IPS-NIHi7 (cell line): Measurements from ENCODE around the gene FBXW11.

Experiments
- DNase-seq: peaks from one replicate; pipeline ENCODE4 v3.0.0; 2012; ENCODE audit warnings: mixed read lengths; ENCODE audit errors: extremely low spot score

FBXW11 gene

GRCh38 chr5:171868236-171868635 lies 138.2 kb downstream of the FBXW11 start:
- DNase-seq: no peak

- DNase-seq: no peak
These were observed 138.7 kb downstream of the FBXW11 start for GRCh38 chr5:171867786-171868185.

GRCh38 chr5:171865471-171865870 lies 141.0 kb downstream of the FBXW11 start:
- no peak for DNase-seq

GRCh38 chr5:171863935-171864334 lies 142.5 kb downstream of the FBXW11 start:
- no peak for DNase-seq

DNA sequence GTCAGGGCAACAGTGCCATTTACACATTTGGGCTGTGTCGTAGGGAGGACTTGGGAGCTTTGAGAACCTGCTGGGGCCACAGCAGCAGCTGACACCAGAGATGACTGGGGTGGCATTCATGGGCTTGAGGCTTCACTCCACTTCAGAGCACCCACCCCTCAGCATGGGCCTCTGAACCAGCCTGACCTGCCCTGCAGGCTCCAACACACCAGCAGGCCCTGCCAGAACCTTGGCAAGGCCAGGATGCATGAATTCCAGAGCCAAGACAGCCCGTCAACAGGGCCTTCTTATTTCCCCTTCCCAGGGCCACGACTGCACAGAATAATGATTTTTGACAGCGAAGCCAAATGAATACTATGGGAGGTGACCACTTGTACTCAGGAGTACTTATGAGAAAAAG lies 143.8 kb downstream of the FBXW11 start:
- no peak for DNase-seq

- DNase-seq: no peak
These were observed 145.1 kb downstream of the FBXW11 start for GRCh38 chr5:171861381-171861780.

- peak; percentile 82 for DNase-seq
These were observed 148.1 kb downstream of the FBXW11 start for GRCh38 chr5:171858303-171858702.

DNA sequence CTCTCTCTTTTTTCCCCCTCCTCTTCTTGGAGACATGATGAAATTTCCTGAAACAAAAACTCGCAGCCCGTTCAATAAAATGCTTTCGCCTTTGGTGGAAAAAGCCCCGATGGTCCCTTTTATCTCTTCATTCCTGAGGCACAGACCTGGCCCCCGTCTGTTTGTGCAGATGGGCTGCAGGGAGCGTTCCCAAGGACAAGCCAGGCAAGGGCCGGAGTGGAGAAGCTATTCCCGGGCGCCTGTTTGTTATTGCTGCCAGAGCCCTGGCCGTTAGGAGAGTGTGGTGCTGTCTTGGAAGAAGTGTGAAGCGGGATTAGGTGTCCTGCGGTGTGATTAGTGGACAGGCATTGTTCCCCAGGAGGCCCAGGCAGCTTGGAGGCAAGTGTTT lies 149.0 kb downstream of the FBXW11 start:
- peak; percentile 61 for DNase-seq

- no peak for DNase-seq
These were observed 150.4 kb downstream of the FBXW11 start for GRCh38 chr5:171855798-171856763.

DNA sequence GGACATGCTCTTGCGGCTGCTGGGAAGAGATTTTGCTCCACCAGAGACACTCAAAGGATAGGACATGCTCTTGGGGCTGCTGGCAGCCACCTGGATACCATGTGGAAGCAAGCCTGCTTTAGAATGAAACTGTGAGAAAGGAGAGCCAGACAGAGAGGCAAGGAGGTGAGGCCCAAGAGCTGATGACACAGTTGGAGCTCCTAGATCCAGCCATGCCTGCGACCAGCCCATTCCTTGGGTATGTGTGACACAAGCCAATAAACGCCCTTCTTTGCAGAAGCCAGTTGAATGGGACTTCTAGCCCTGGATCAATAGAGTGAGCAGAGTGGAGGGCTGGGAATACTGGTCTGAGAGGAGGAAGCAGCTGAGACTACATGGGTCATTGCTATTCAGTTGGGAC lies 151.2 kb downstream of the FBXW11 start:
- no peak for DNase-seq

DNA sequence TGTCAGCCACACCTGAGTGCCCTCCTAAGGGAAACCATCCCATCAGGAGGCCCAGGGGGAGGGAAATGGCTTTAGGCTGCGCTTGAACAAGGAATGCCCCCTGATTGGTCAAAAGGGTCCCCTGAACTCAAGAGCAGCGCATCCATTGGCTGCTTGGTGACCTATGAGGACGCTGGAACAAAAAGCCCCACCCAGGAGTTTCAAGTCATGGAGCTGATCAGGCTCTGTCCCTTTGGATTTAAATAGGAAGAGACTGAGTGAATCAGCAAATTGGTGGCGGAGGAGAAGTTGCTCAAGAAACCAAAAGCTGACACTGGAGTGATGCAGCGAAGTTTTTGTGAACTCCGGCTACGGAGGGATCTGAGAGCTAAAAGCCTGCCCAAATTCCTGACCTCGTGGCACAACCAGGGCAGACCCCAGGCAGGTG lies 154.2 kb downstream of the FBXW11 start:
- DNase-seq: peak; percentile 59

DNA sequence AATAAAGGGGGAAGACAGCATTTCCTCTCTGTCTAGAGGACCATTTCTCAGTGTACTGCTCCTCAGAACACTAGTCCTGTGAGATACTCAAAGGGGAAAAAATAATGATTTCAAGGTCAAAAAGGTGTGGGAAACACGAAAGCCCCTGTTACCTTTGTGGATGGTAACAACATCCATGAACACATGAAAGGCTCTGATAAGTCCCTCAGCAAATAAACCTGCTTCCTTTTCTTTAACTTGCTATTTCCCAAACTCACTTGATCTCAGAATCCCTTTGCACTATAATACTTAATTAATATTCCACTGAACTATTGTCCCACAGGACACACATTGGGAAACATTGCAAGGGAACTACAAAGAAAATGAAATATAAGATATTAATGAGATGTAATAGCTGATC lies 155.2 kb downstream of the FBXW11 start:
- DNase-seq: no peak

DNA sequence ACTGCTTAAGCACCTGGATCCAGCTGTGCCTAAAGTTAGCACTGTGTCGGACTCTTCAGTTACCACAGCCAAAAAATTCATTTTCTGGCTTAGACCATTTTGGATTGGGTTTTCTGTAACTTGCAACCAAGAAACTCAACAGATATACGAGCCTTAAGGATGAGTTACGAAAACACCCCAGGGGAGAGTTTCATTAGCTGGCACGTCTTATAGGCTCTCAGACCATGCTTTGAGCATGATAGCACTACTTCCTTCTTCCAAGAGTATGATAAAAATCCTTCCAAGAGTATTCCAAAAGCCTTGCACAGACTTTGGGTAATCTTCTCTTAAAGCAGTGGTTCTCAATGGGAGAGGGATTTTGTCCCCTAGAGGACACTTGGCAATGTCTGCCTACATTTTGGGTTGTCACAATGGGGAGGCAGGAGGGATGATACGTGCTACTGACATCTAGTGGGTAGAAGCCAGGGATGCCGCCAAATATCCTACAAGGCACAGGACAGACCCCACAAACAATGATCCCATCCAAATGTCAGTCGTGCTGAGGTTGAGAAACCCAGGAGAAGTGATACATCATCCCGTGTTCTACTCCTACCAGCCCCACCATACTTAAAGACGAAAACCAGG lies 156.0 kb downstream of the FBXW11 start:
- DNase-seq: peak; percentile 82

DNA sequence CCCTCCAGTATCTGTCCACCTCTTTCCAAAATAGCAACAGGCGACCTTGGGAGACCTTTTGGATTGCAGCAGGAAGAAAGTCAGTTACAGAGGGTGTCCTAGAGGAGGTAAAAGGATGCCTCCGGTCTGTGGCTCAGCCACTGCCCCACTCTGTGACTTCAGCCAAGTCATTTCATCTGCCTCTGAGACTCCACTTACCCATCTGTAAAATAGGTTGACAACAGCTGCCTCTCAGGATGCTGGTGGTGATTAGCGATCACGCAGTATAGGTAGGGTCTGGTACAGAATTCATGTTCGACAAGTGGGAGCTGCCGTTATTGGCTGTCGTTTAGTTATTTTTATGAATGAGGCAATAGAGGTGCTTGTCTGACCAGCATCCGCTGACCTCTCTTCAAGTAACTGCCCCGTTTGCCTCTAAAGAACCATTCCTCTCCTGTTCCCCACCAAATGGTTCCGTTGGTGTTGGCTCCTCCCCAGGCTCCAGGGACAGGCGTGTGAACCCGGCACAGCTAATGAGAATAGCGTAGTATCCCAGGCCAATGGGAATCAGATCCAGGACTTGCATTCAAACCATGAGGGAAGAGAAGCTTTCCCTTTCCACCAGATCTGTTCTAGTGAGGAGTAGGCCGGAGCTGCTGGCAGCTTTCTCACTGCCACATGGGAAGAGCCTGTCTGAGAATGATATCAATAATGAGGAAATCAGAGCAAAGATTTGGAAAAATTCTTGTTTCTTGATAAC lies 156.7 kb downstream of the FBXW11 start:
- DNase-seq: no peak

DNA sequence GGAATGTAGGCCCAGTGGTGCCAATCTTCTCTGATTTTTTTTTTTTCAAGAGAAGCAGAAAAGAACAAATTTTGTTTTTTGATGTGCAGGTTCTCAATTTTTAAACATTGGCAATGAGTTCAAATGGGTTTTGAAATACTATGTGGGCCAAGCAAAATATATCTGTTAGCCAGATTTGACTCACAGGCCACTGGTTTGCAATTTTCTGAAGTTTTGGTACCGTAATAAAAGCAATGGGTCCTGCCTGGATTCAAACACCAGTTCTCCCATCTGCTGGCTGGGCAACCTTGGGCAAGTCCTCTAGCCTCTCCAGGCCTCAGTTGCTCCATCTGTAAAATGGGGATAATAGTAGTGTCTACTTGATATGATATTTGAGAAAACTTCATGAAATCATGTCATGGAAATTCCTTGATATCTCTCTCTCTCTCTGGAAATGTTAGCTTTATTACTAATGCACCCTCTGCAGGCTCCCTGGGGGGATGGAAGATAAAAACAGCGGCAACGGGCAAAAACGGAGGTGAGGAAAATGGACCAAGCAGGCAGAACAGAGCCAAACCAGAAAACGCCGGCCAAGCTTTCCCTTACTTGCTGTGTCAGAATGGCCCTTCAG lies 157.4 kb downstream of the FBXW11 start:
- no peak for DNase-seq

DNA sequence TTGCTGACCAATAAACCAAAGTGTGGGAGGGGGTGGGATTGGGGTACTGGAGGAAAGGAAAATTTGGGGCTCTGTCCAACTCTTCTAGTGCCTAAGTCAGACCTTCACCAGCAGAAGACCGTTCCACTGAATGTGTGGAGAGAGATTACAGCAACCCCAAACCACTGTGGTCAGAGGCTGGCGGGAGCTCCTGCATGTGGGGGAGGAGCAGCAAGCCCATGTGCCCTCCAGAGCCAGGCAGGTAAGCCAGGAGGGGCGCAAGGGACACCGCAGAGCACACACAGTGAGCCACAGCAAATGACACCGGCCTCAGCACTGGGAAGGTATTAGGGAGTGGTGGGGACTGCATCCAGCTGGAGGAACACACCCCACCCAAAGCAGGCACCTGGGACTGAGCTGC lies 158.0 kb downstream of the FBXW11 start:
- no peak for DNase-seq

- no peak for DNase-seq
These were observed 158.4 kb downstream of the FBXW11 start for GRCh38 chr5:171848006-171848405.

- DNase-seq: no peak
These were observed 159.4 kb downstream of the FBXW11 start for GRCh38 chr5:171847026-171847425.

DNA sequence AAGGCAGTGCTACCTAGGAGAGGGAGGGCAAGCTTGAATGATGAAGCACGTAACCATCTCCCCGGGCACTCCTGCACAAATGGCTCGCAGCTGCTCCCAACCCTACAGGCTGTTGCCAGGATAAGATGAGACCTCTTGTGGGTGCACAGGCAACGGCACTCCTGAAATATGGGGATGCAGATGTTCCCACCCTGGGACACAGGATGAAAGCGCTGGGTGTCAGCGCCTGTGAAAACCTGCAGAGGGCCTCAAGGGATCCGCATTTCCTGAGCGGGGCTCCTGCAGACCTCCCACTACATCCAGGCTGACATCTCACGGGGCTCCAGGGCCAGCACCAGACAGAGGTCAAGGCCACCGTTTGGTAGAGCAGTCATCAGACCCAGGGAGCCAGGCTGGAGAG lies 160.1 kb downstream of the FBXW11 start:
- no peak for DNase-seq

DNA sequence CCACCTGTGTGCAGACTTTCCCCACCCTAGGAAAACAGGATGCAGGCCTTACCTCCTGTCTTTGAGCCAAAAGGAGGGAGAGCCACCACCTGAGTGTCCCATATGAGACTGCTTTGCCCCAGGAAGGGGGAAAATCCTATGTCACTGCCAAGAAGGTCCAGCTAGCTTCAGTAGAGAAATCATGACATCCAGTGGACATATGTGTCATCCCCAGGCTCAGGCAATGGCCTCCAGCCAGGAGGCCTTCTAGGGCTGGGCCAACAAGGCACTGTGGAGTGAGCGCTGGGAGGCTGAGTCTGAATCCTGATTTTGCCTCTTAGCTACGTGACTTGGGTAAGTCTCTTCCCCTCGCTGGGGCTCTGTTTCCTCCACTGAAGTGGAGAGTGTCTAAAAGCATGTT lies 160.6 kb downstream of the FBXW11 start:
- DNase-seq: no peak

- no peak for DNase-seq
These were observed 161.3 kb downstream of the FBXW11 start for GRCh38 chr5:171845040-171845630.
